K562 (cell line): ENCODE results near the gene CENPV. TPM values are rescaled to one million over a fixed set of nuclear protein-coding genes. Genes with fewer than 3 reads are reported as not detected.

Experiments
- BDP1 ChIP-seq: IDR thresholded peaks from 3 replicates; pipeline ENCODE4 v1.6.1; 2011; ENCODE audit not compliant: insufficient read length, insufficient read depth
- CHD4 ChIP-seq: fragments of 200-600 bp; sonication (generic); IDR thresholded peaks from 3 replicates; pipeline ENCODE4 v1.6.1; 2012; ENCODE audit warnings: low read depth, mild to moderate bottlenecking, mixed read lengths, low read length, inconsistent platforms; ENCODE audit not compliant: insufficient read depth, insufficient replicate concordance, poor library complexity, severe bottlenecking
- GATAD2B ChIP-seq: fragments of 450-650 bp; IDR thresholded peaks from 2 replicates; pipeline ENCODE4 v1.6.1; 2017; ENCODE audit warnings: mild to moderate bottlenecking, borderline replicate concordance
- IRF2 ChIP-seq: sonication (generic); formaldehyde crosslinking; IDR thresholded peaks from 2 replicates; pipeline ENCODE4 v1.8.1; 2022; ENCODE audit warnings: mild to moderate bottlenecking, missing genetic modification reagents
- RCOR1 ChIP-seq, 2 experiments: IDR thresholded peaks; 2 replicates each; pipeline ENCODE4 v1.6.1; 2012; ENCODE audit warnings: low read depth in 2 of 2, low read length in 2 of 2, borderline replicate concordance in 1 of 2, improper control_type of control experiment in 1 of 2
- RREB1 ChIP-seq: fragments of 250-450 bp; sonication (Bioruptor Pico); IDR thresholded peaks from 2 replicates; pipeline ENCODE4 v1.4.0; 2020
- SMAD4 ChIP-seq: fragments of 250-450 bp; sonication (Bioruptor Pico); conservative IDR thresholded peaks from 2 replicates; pipeline ENCODE4 v1.8.0; 2021; ENCODE audit warnings: inconsistent platforms, mild to moderate bottlenecking, moderate library complexity
- TAF1 ChIP-seq: IDR thresholded peaks from 2 replicates; pipeline ENCODE4 v1.6.1; 2011; ENCODE audit warnings: mild to moderate bottlenecking, low read length, moderate library complexity; ENCODE audit not compliant: insufficient read depth, control insufficient read depth, severe bottlenecking; ENCODE audit errors: extremely low read depth
- ZBTB11 ChIP-seq, 3 experiments: fragments of 200-800 bp in 1 of 3; fragments of 250-450 bp in 1 of 3; fragments of 450-650 bp in 1 of 3; sonication (Bioruptor Pico) in 1 of 3; sonication (Bioruptor generic) in 1 of 3; formaldehyde crosslinking in 1 of 3; IDR thresholded peaks; 2 replicates each; pipeline versions ENCODE4 v1.6.1 to v1.8.0; 2016 to 2022; ENCODE audit warnings: mild to moderate bottlenecking in 2 of 3, missing genetic modification characterization in 2 of 3, missing compliant biosample characterization in 1 of 3, moderate library complexity in 1 of 3
- ZNF324 ChIP-seq: fragments of 250-450 bp; sonication (Bioruptor Pico); IDR thresholded peaks from 2 replicates; pipeline ENCODE4 v1.4.0; 2020; ENCODE audit warnings: mild to moderate bottlenecking
- ZNF79 ChIP-seq: fragments of 250-450 bp; sonication (Bioruptor Pico); IDR thresholded peaks from 2 replicates; pipeline ENCODE4 v1.4.0; 2020; ENCODE audit warnings: low read depth, mild to moderate bottlenecking, moderate library complexity
- polyA plus RNA-seq, 8 experiments: library from polyadenylated mRNA; depleted of rRNA in 4 of 8; stranded (reverse) in 5 of 8; unstranded in 3 of 8; fragments of >200 nt; fragmentation: Nextera tagmentation in 2 of 8; fragmentation: Illumina TruSeq in 1 of 8; extraction: Ambion mirVana in 2 of 8; extraction: Trizol in 1 of 8; gene quantifications; 2 replicates each; pipeline versions ENCODE4 v1.2.1 to v1.2.3, GENCODE V29; 2011 to 2014; ENCODE audit warnings: inconsistent platforms in 1 of 8, missing spikeins in 1 of 8
- total RNA-seq, 7 experiments: library from RNA; depleted of rRNA in 6 of 7; stranded (reverse); fragments of >200 nt in 6 of 7; fragmentation: Illumina TruSeq in 2 of 7; extraction: Trizol in 2 of 7; gene quantifications; 2 replicates each; pipeline versions ENCODE4 v1.2.1 to v1.2.3, GENCODE V29; 2011 to 2021; ENCODE audit warnings: low replicate concordance in 1 of 7
- TF ChIP-seq, protein P1 (sequence below): fragments of 200-800 bp; sonication (Bioruptor generic); IDR thresholded peaks from 2 replicates; pipeline ENCODE4 v1.6.1; 2017; ENCODE audit warnings: missing genetic modification characterization, missing compliant biosample characterization

CENPV gene
- total and polyA plus RNA-seq, 9 of the 15 experiments (the other 6 are each of a cell fraction or from before 2014, with no cell fraction given), result 17.8 to 131 (median 89.3) TPM

- TF ChIP-seq RREB1 (CRISPR knock-in tag) (no peak), ZBTB11 (CRISPR knock-in tag; IDR thresholded peaks at IDR 0.05) (0 out of 6 replicates have a peak, but pooled peaks of 1 of the 3 experiments have one; percentile 22), ZNF324 (no peak), IRF2 (CRISPR knock-in tag) (no peak), BDP1 (no peak), ZNF79 (CRISPR knock-in tag) (no peak), CHD4 (no peak), GATAD2B (peak; percentile 64; the same call in 1 of the 2 replicates), TAF1 (peak; percentile 61), SMAD4 (CRISPR knock-in tag) (peak; percentile 72), RCOR1 (IDR thresholded peaks at IDR 0.05; ENCODE audit: borderline replicate concordance in 1 of 2, low read depth in 2 of 2, low read length in 2 of 2) (peak in 1 of 2 experiments; percentile 26; a peak in 1 of 4 replicates)
- TF ChIP-seq, protein P1, sequence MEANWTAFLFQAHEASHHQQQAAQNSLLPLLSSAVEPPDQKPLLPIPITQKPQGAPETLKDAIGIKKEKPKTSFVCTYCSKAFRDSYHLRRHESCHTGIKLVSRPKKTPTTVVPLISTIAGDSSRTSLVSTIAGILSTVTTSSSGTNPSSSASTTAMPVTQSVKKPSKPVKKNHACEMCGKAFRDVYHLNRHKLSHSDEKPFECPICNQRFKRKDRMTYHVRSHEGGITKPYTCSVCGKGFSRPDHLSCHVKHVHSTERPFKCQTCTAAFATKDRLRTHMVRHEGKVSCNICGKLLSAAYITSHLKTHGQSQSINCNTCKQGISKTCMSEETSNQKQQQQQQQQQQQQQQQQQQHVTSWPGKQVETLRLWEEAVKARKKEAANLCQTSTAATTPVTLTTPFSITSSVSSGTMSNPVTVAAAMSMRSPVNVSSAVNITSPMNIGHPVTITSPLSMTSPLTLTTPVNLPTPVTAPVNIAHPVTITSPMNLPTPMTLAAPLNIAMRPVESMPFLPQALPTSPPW (CRISPR knock-in tag), result peak; percentile 58
These were observed at the start of gene CENPV (continued) for GRCh38 chr17:16353317-16354174.
